Activated CD8-positive, alpha-beta memory T cell treated with anti-CD3 and anti-CD28 coated beads, Interleukin-2, amount 50 U/mL, for 24 hours (primary cell): ENCODE data around the gene SETD1B.

Experiments
- DNase-seq: peaks from one replicate; pipeline ENCODE4 v3.0.0-alpha.2; 2020; ENCODE audit errors: extremely low read depth

The SETD1B gene

GRCh38 chr12:121795034-121795968 lies 8.5 kb upstream of the SETD1B start:
- DNase-seq: no peak

- DNase-seq: no peak
Observed at GRCh38 chr12:121796855-121797751, 6.7 kb upstream of the SETD1B start.

DNA sequence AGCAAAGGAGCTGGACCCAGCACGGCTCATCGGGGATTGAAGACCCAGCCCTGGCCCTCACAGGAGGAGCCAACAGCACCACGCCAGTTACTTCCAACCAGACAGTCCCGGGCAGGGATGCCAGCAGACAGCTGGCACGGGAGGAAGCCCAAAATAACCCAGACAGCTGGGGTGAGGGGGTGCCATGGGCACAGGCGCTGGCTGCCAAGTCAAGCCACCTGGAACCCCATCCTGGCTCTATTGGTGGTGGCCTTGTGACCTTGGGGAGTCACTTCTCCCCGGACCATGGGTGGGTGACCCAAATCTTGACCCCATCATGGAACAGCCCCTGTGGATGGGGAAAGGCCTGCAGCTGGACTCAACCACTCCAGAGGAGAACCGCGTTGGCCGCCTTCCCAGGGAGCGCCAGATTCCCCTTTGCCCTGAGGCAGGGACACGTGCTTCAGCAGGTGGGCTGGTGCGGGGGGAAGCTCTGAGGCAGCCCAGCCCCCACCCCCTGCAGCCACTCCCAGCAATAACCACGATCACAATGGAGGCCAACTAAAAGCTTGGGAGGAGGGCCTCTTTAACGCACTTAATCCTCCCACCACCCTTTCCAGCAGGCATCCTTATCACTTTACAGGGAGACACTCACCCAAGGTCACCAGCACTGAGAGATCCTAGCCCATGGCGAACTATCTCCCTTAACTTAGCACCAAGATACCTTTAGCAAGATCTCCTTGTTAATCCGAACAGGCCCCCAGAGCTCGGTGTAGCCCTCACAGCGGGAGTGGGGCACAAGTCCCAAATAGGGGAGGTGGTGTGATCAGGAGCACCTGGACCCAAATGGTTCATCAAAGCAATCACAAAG lies 5.6 kb upstream of the SETD1B start:
- DNase-seq: no peak

GRCh38 chr12:121798787-121799155 lies 5.0 kb upstream of the SETD1B start:
- DNase-seq: no peak

DNA sequence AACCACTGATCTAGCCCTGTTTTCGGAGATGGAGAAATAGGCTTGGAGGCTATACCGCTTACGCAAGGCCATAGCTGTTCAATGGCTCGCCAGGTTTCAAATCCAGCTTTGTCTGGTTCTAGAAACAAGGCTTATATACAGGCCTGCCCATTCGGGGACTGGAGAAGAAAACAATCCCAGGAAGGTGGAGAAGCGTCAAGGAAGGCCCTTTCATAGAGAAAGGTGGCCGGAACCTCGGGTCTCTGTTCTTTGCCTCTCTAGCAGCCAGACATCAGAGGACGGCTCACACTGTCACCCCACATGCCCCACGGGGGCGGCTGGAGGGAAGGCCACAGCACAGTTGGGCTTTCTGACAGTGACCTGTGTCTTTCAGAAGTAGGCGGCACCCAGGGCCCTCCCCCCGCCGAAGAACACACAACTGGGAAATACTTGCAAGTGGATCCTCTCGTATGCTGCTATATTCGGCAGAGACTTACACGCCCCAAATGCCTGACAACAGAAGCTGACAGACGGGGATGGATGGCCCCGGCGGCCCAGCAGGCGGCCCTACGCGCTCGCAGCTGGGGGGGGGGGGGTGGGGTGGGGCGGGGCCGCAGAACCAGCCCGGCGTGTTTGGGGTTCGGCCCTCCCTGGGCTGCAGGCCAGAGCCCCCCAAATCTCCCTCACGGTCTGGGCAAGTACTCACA lies 4.5 kb upstream of the SETD1B start:
- no peak for DNase-seq

- no peak for DNase-seq
Observed at GRCh38 chr12:121799842-121800693, 3.7 kb upstream of the SETD1B start.

GRCh38 chr12:121800694-121801594 lies 2.9 kb upstream of the SETD1B start:
- DNase-seq: no peak

- no peak for DNase-seq
Observed at GRCh38 chr12:121801595-121802484, 2.0 kb upstream of the SETD1B start.

- DNase-seq: no peak
Observed at GRCh38 chr12:121802485-121802842, 1.3 kb upstream of the SETD1B start.

DNA sequence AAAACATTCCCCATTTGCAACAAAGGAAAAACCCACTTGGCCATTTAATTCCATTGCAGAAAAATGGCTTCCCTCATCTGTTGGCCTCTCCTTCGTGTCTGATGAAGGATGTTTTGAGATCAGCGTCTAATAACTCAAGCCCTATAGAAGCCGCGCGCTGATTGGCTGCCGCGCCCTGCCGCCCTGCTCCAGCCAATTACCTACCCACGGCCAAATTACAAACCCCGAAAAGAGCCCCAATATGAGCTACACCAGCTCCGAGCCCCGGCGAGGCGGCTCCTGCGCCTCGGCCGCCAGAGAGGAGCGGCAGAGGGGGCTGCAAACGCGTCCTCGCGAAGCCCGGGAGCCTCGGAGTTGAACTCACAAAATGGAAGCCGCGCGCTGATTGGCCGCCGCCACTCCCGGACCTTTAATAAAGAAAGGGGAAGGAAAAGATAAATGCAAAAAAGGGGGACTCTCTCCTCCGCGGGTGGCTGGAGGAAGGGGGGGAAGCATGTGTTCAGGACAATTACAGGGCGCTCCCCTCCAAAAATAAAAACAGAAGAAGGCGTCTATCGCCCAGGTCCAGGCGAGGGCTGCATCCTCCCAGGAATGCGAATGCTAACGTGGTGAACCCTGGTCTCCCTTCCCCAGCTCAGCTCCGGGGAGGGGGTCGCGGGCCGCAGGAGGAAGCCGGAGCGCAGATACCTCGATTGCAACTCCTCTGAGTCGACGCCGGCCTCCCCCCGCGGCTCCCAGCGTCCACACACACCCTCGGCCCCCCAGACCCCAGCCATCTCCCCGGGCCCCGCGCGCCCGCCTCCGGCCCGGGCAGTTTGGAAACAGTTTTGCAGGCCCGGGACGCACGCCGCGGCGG lies 738 bp upstream of the SETD1B start:
- DNase-seq: peak; percentile 72

DNA sequence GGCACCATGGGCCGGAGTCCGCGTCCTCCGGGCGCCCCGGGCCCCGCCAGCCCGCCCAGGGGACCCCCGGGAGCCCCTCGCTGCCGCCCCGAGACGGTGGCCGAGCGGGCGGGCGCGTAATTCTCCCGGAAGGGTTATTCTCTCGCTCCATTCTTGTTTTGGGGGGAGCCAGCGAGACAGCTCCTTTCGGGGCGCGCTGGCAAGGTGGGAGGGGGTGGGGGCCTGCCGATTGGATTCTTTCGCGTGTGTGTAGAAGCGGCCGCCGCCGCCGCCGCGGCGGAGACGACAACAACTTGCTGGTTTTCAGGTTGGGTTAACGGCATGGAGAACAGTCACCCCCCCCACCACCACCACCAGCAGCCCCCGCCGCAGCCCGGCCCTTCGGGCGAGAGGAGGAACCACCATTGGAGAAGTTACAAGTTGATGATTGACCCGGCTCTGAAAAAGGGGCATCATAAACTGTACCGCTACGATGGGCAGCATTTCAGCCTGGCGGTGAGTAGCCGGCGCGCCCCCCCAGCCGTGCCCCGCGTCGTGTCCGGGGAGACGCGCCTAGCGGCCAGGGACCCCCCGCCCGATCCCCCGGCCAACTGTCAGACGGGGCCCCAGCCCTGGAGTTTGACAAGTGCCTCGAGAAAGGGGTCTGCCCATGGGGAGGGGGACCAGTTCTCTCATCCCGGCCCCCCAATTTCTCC lies 755 bp downstream of the SETD1B start:
- no peak for DNase-seq

GRCh38 chr12:121805171-121806008 lies 1.6 kb downstream of the SETD1B start:
- DNase-seq: no peak

GRCh38 chr12:121806009-121806545 lies 2.3 kb downstream of the SETD1B start:
- no peak for DNase-seq

DNA sequence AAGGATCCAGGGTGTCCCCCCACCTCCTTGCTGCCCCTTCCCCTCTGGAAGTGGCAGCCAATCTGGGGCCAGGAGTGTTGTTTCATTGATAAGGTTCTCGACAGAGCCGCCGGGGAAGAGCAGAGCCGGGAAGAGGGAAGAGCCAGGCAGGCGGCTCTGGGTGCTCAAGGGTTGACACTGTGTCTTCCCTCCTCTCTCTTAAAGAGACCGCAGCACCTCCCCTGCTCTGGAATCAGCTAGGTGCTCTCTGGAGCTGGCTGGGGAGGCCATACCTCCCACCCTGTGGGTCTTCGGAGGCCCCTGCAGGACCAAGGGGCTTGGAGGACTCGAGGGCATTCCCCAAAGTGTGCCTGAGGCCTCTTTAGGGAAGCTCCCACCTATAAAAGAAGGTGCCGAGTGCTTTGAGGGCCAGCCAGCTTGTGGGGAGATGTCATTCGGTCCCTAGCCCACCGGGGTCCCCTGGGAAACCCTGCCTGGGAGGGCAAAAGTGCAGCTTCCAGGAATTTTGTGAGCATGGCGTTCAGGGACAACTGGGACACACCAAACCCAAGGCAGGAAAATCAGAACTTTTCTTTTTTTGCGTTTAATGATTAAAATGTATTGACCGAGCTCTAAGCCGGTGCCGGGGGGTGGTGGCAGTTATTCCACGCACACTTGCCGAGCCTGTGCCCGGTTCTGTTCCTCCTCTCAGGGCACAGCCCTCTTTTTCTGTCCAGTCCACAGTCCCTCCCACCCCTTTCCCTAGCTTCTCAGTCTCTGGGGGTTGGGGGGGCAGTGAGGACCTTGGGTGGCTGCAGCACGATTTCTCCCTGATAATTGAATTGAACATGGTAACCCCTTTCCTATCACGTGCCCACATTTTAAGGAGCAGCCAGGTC lies 3.0 kb downstream of the SETD1B start:
- DNase-seq: no peak
